ENCODE data around the gene CDH4. TPM values are rescaled to one million over a fixed set of nuclear protein-coding genes. Genes with fewer than 3 reads are reported as not detected.

Gene CDH4
- total RNA-seq, 2 donors from 2014 or later: 0.05 to 2.2 TPM

- TF ChIP-seq POLR2AphosphoS5 (IDR thresholded peaks at IDR 0.05): no peak
- no peak for TF ChIP-seq CTCF (IDR thresholded peaks at IDR 0.05)
- DNase-seq (ENCODE audit: low spot score): no peak
- Histone ChIP-seq H3K36me3 (no peaks in the 10 kb centered on the region), H3K27ac (no peak overlapping the region), H3K9me3 (no peaks in the 10 kb centered on the region), H3K27me3 (replicated peaks; ENCODE audit: insufficient read depth) (peaks cover 5% of the 10 kb centered on the region), H3K4me1 (replicated peaks) (no peaks in the 10 kb centered on the region), H3K4me3 (no peak overlapping the region)
- intact Hi-C loops (cut with DNase I): no loop called here
- 49% methylated on average over 18 of the region's 18 CpGs for WGBS
Observed at GRCh38 chr20:61756966-61757677, 505.1 kb downstream of the CDH4 start.

DNA sequence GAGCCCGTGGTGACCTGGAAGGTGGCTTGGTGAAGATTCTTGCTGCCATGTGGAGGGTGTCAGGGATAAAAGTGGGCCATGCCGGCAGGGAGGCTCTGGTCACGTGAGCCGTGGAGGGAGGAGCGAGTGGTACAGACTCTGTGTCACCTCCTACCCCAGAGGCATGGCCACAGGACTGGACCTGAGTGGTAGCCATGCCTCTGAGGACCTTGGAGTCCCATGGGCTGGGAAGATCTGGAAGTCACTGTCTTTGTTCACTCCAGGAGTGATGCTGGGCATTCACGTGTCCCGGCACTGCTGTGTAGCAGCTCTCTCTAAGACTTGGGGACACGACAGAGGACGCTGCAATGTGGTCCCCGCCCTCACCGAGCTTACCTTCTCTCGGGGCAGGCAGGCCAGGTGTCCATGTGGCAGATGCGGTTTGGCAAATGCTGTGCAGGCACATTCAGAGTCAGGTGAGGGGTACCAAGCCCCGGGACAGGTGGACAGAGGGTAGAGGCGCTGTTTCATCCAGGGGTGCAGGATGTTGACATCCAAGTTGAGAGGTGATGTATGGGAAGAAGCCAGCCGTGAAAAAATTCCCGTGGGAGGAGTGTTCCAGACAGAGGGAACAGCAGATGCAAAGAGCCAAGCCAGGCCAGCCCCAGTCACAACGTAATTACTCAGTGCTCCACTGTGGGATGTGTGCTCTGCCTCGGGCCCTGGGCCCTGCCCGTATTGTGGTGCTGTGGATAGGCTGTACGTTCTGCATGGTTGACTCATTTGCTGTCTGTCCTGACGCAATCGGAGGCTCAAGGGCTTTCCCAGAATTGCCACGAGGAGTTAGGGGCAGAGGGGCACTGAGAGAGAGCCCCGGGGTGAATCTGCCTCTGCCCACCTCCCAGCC lies 505.9 kb downstream of the CDH4 start:
- DNase-seq (ENCODE audit: low spot score): no peak
- H3K9me3 ChIP-seq: no peaks in the 10 kb centered on the region
- TF ChIP-seq POLR2A (IDR thresholded peaks at IDR 0.05): no peak
- TF ChIP-seq POLR2AphosphoS5 (IDR thresholded peaks at IDR 0.05): no peak
- no peak for TF ChIP-seq CTCF (IDR thresholded peaks at IDR 0.05)
- H3K4me1 ChIP-seq (replicated peaks): no peaks in the 10 kb centered on the region
- H3K4me3 ChIP-seq: no peak overlapping the region
- no peaks in the 10 kb centered on the region for H3K36me3 ChIP-seq
- intact Hi-C loops (cut with DNase I): no loop called here
- WGBS: 86% methylated on average over 25 of the region's 25 CpGs
- peaks cover 5% of the 10 kb centered on the region for H3K27me3 ChIP-seq (replicated peaks; ENCODE audit: insufficient read depth)
- no peak overlapping the region for H3K27ac ChIP-seq

- H3K27me3 ChIP-seq (replicated peaks; ENCODE audit: insufficient read depth): peaks cover 5% of the 10 kb centered on the region
- no peaks in the 10 kb centered on the region for H3K9me3 ChIP-seq
- intact Hi-C loops (cut with DNase I): no loop called here
- no peak overlapping the region for H3K27ac ChIP-seq
- no peak overlapping the region for H3K4me3 ChIP-seq
- no peaks in the 10 kb centered on the region for H3K36me3 ChIP-seq
- 95% methylated on average over 25 of the region's 25 CpGs for WGBS
- no peaks in the 10 kb centered on the region for H3K4me1 ChIP-seq (replicated peaks)
- TF ChIP-seq POLR2A (IDR thresholded peaks at IDR 0.05) (no peak), POLR2AphosphoS5 (IDR thresholded peaks at IDR 0.05) (no peak), CTCF (IDR thresholded peaks at IDR 0.05) (no peak)
- DNase-seq (ENCODE audit: low spot score): no peak
Observed at GRCh38 chr20:61758564-61759200, 506.6 kb downstream of the CDH4 start.

GRCh38 chr20:61759286-61760065 lies 507.4 kb downstream of the CDH4 start:
- Histone ChIP-seq H3K36me3 (no peaks in the 10 kb centered on the region), H3K27me3 (replicated peaks; ENCODE audit: insufficient read depth) (peaks cover 5% of the 10 kb centered on the region), H3K4me1 (replicated peaks) (no peaks in the 10 kb centered on the region), H3K4me3 (no peak overlapping the region), H3K9me3 (no peaks in the 10 kb centered on the region), H3K27ac (no peak overlapping the region)
- no peak for DNase-seq (ENCODE audit: low spot score)
- no peak for TF ChIP-seq POLR2A (IDR thresholded peaks at IDR 0.05)
- no peak for TF ChIP-seq POLR2AphosphoS5 (IDR thresholded peaks at IDR 0.05)
- TF ChIP-seq CTCF (IDR thresholded peaks at IDR 0.05): no peak
- 87% methylated on average over 22 of the region's 22 CpGs for WGBS
- intact Hi-C loops (cut with DNase I): no loop called here

Data from prostate gland (tissue), 2 donors.